ENCODE data around the gene SLC22A2. TPM values are rescaled to one million over a fixed set of nuclear protein-coding genes. Genes with fewer than 3 reads are reported as not detected.

Gene SLC22A2
- total and polyA plus RNA-seq, 2 donors (not counting 3 experiments of a cell fraction or from before 2014, with no cell fraction given), result not detected

- BruUV-seq (replicated peaks), result no TSS peak
- no peak overlapping the region for H3K4me3 ChIP-seq (replicated peaks in 1 of 3; ENCODE audit: insufficient read depth in 1 of 3, low read depth in 1 of 3, low read length in 3 of 3)
- H2AFZ ChIP-seq (ENCODE audit: low read depth, low read length), result no peak overlapping the region
- H3K27ac ChIP-seq (ENCODE audit: insufficient read depth, low read depth, low read length), result no peak overlapping the region
- H3K79me2 ChIP-seq (ENCODE audit: control insufficient read depth, insufficient read depth, low read length), result no peaks in the 10 kb centered on the region
- intact Hi-C loops (cut with micrococcal nuclease) (no loop called here), dilution Hi-C loops (cut with MboI; ENCODE audit: extremely low pct_ligation_motif_present, low sequenced_read_pairs) (no loop called here)
- no peaks in the 10 kb centered on the region for H4K20me1 ChIP-seq (replicated peaks; ENCODE audit: control insufficient read depth, extremely low read depth, insufficient read depth, low read length)
- H3K9ac ChIP-seq (replicated peaks; ENCODE audit: extremely low read depth, insufficient read depth, low read length), result no peak overlapping the region
- ChIA-PET POLR2A (no interaction called here), CTCF (no interaction called here)
- no peak for TF ChIP-seq MAX (IDR thresholded peaks at IDR 0.05; ENCODE audit: insufficient read depth, insufficient read length)
- no peak for TF ChIP-seq GATA2 (IDR thresholded peaks at IDR 0.05; ENCODE audit: insufficient read depth, insufficient read length, low read depth, low read length)
- TF ChIP-seq POLR2A (IDR thresholded peaks at IDR 0.05; ENCODE audit: low read depth, low read length), result no peak
- TF ChIP-seq POLR2AphosphoS5 (IDR thresholded peaks at IDR 0.05; ENCODE audit: insufficient read depth, low read depth, low read length), result no peak
- TF ChIP-seq JUN (IDR thresholded peaks at IDR 0.05; ENCODE audit: borderline replicate concordance, insufficient read depth, insufficient read length, low read depth), result no peak
- TF ChIP-seq MYC (IDR thresholded peaks at IDR 0.05; ENCODE audit: low read depth, low read length), result no peak
- no peak for TF ChIP-seq FOS (IDR thresholded peaks at IDR 0.05; ENCODE audit: borderline replicate concordance, insufficient read depth, low read length)
- TF ChIP-seq, protein P1, sequence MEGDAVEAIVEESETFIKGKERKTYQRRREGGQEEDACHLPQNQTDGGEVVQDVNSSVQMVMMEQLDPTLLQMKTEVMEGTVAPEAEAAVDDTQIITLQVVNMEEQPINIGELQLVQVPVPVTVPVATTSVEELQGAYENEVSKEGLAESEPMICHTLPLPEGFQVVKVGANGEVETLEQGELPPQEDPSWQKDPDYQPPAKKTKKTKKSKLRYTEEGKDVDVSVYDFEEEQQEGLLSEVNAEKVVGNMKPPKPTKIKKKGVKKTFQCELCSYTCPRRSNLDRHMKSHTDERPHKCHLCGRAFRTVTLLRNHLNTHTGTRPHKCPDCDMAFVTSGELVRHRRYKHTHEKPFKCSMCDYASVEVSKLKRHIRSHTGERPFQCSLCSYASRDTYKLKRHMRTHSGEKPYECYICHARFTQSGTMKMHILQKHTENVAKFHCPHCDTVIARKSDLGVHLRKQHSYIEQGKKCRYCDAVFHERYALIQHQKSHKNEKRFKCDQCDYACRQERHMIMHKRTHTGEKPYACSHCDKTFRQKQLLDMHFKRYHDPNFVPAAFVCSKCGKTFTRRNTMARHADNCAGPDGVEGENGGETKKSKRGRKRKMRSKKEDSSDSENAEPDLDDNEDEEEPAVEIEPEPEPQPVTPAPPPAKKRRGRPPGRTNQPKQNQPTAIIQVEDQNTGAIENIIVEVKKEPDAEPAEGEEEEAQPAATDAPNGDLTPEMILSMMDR (IDR thresholded peaks at IDR 0.05; ENCODE audit: extremely low read depth in 1 of 2, insufficient read depth in 1 of 2, low read depth in 1 of 2, low read length in 2 of 2), result no peak
- no peak for TF ChIP-seq EZH2 (IDR thresholded peaks at IDR 0.05; ENCODE audit: borderline replicate concordance, low read depth, low read length, severe bottlenecking)
- no peak overlapping the region for H3K4me2 ChIP-seq (ENCODE audit: insufficient read depth, low read length)
- no peak for FAIRE-seq
- H3K27me3 ChIP-seq (ENCODE audit: control insufficient read depth in 2 of 2, insufficient read depth in 2 of 2, low read length in 2 of 2), result no peaks in the 10 kb centered on the region
- no peaks in the 10 kb centered on the region for H3K36me3 ChIP-seq (ENCODE audit: control insufficient read depth in 2 of 2, extremely low read depth in 1 of 2, insufficient read depth in 2 of 2, low read length in 2 of 2)
- no peaks in the 10 kb centered on the region for H3K9me1 ChIP-seq (replicated peaks; ENCODE audit: control insufficient read depth, extremely low read depth, insufficient read depth, low read length)
- no peak for DNase-seq (ENCODE audit: low read depth, low spot score)
- H3K4me1 ChIP-seq (ENCODE audit: control insufficient read depth, extremely low read depth, insufficient read depth, low read length), result no peaks in the 10 kb centered on the region
- H3K9me3 ChIP-seq (replicated peaks; ENCODE audit: control insufficient read depth, insufficient read depth, low read length), result peaks cover 13% of the 10 kb centered on the region
Measured at GRCh38 chr6:160274871-160275510, 16.4 kb upstream of the SLC22A2 start.

Data from endothelial cell of umbilical vein (primary cell).